GM12872 (cell line): Measurements from ENCODE around the gene UGT1A1.

Experiments used
- TF ChIP-seq, protein P1 (sequence below): IDR thresholded peaks from 3 replicates; pipeline ENCODE4 v1.5.1; 2011; ENCODE audit warnings: low read depth, mild to moderate bottlenecking, low read length, moderate library complexity; ENCODE audit not compliant: insufficient read depth

The UGT1A1 gene

DNA sequence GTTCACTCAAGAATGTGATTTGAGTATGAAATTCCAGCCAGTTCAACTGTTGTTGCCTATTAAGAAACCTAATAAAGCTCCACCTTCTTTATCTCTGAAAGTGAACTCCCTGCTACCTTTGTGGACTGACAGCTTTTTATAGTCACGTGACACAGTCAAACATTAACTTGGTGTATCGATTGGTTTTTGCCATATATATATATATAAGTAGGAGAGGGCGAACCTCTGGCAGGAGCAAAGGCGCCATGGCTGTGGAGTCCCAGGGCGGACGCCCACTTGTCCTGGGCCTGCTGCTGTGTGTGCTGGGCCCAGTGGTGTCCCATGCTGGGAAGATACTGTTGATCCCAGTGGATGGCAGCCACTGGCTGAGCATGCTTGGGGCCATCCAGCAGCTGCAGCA is at the start of gene UGT1A1:
Gene UGT1A1 (plus strand): TSS at position 228 of the 400 bp plus-strand sequence. CDS start 18 bp downstream, at position 246.
- TF ChIP-seq, protein P1, sequence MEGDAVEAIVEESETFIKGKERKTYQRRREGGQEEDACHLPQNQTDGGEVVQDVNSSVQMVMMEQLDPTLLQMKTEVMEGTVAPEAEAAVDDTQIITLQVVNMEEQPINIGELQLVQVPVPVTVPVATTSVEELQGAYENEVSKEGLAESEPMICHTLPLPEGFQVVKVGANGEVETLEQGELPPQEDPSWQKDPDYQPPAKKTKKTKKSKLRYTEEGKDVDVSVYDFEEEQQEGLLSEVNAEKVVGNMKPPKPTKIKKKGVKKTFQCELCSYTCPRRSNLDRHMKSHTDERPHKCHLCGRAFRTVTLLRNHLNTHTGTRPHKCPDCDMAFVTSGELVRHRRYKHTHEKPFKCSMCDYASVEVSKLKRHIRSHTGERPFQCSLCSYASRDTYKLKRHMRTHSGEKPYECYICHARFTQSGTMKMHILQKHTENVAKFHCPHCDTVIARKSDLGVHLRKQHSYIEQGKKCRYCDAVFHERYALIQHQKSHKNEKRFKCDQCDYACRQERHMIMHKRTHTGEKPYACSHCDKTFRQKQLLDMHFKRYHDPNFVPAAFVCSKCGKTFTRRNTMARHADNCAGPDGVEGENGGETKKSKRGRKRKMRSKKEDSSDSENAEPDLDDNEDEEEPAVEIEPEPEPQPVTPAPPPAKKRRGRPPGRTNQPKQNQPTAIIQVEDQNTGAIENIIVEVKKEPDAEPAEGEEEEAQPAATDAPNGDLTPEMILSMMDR = no peak

- TF ChIP-seq, protein P1 = peak; percentile 93
Measured at GRCh38 chr2:233711312-233712008, 48.6 kb upstream of the UGT1A1 start.

- TF ChIP-seq, protein P1 = no peak
Measured at GRCh38 chr2:233712611-233713261, 47.3 kb upstream of the UGT1A1 start, which contains the start of gene UGT1A5. TSS of gene UGT1A5 (plus strand) at chr2:233712907. CDS start at chr2:233712992, 85 bp downstream.

DNA sequence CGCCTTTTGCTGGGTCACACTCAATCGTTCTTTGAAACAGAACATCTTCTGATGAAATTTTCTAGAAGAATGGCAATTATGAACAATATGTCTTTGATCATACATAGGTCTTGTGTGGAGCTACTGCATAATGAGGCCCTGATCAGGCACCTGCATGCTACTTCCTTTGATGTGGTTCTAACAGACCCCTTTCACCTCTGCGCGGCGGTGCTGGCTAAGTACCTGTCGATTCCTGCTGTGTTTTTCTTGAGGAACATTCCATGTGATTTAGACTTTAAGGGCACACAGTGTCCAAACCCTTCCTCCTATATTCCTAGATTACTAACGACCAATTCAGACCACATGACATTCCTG is 46.8 kb upstream of the UGT1A1 start:
- TF ChIP-seq, protein P1 = no peak

DNA sequence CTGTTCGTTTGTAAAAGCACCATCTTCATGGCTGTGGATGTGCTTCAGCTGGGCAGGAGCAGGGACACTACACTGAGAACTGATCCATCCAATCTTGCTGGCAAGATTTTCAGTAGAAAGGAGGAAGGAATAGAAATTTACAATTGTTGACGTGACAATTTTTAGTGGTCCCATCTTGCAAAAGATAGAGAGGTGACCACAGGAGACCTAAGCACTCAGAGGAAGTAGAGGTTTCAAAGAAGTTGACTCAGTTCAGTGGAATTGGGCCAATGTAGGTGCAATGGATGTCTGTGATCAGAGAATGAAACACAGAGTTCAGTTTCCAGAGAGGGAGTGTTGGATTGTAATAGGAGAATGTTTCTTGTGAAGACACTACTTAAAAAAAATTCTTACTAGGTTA is 45.9 kb upstream of the UGT1A1 start:
- TF ChIP-seq, protein P1 = no peak

DNA sequence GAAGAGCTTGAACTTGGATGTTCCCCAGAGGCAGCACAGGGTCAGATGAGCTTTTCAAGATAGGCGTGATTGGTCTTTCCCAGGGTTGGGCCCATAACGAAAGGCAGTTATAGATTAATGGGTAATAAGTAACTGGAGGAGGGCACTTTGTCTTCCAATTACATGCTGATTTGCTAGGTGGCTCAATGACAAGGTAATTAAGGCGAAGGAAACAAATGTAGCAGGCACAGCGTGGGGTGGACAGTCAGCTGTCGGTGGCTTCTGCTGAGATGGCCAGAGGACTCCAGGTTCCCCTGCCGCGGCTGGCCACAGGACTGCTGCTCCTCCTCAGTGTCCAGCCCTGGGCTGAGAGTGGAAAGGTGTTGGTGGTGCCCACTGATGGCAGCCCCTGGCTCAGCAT is 41.5 kb upstream of the UGT1A1 start, which contains the start of gene UGT1A4:
Gene UGT1A4 (plus strand): TSS at position 185 of the 400 bp plus-strand sequence. CDS start 85 bp downstream, at position 270.
- TF ChIP-seq, protein P1 = no peak

- TF ChIP-seq, protein P1 = no peak
Measured at GRCh38 chr2:233728723-233729301, 31.3 kb upstream of the UGT1A1 start, which contains the start of gene UGT1A3. TSS of gene UGT1A3 (plus strand) at chr2:233729042. CDS start at chr2:233729127, 85 bp downstream.
